T-cell (primary cell): ENCODE results near the gene DAP. TPM values are rescaled to one million over a fixed set of nuclear protein-coding genes. Genes with fewer than 3 reads are reported as not detected.
"Not testable (repeated sequence)": the region's sequence is repeated elsewhere in the genome, so short reads cannot be mapped to it uniquely, and the experiment has no call there.

Experiments used
- ATAC-seq, 4 experiments: fragments of 200-7000 bp in 3 of 4; fragments of 150-1000 bp in 1 of 4; cut with Tn5 transposase; replicated peaks in 1 of 4; 1 replicate in 3 of 4; 2 replicates in 1 of 4; pipeline ENCODE4 v1.10.0; 2021; ENCODE audit warnings: moderate library complexity in 3 of 4, mild to moderate bottlenecking in 2 of 4, moderate number of reproducible peaks in 1 of 4
- CTCF ChIA-PET, 2 donors: fragments of 300-600 bp; sonication (Branson Sonifier 250); formaldehyde crosslinking; loops; one replicate each; lab custom pipeline; 2022; ENCODE audit warnings: antibody characterized with exemption in 2 of 2; lab: Charles Lee
- POLR2A ChIA-PET, 2 donors: fragments of 300-600 bp; sonication (Branson Sonifier 250); formaldehyde crosslinking; loops; one replicate each; lab custom pipeline; 2022; ENCODE audit warnings: antibody characterized with exemption in 2 of 2; lab: Charles Lee
- DNase-seq, 35 experiments: peaks; one replicate each; pipeline versions ENCODE4 v3.0.0 to v3.0.0-alpha.2; 2013 to 2023
- H3K27ac ChIP-seq: one replicate; pipeline ENCODE4 v1.5.1; 2013; ENCODE audit warnings: low read length
- H3K27me3 ChIP-seq, 2 experiments: replicated peaks in 1 of 2; 1 replicate in 1 of 2; 2 replicates in 1 of 2; pipeline versions ENCODE4 v1.6.1 to v1.7.0; 2013; ENCODE audit warnings: low read length in 1 of 2, mixed read lengths in 1 of 2; ENCODE audit not compliant: control insufficient read depth in 2 of 2, insufficient read depth in 2 of 2; ENCODE audit errors: extremely low read depth in 1 of 2
- H3K36me3 ChIP-seq, 2 donors: 1 replicate in 1 of 2; 2 replicates in 1 of 2; pipeline versions ENCODE4 v1.6.1 to v1.7.0; 2013; ENCODE audit warnings: low read length in 1 of 2; ENCODE audit not compliant: control insufficient read depth in 2 of 2, insufficient read depth in 1 of 2; ENCODE audit errors: extremely low read depth in 1 of 2
- H3K4me1 ChIP-seq, 2 experiments: 1 replicate in 1 of 2; 2 replicates in 1 of 2; pipeline versions ENCODE4 v1.6.1 to v1.7.0; 2013; ENCODE audit warnings: low read length in 2 of 2, mixed read lengths in 1 of 2; ENCODE audit not compliant: insufficient read depth in 2 of 2, control insufficient read depth in 1 of 2; ENCODE audit errors: extremely low read depth in 1 of 2
- H3K4me3 ChIP-seq, 2 donors: 1 replicate in 1 of 2; 2 replicates in 1 of 2; pipeline versions ENCODE4 v1.5.1 to v1.7.0; 2013; ENCODE audit warnings: mild to moderate bottlenecking in 2 of 2, low read length in 1 of 2, moderate library complexity in 1 of 2; ENCODE audit not compliant: control insufficient read depth in 1 of 2; ENCODE audit errors: extremely low read depth in 1 of 2
- H3K9me3 ChIP-seq: 2 replicates; pipeline ENCODE4 v1.7.0; 2013
- H3K27ac Mint-ChIP-seq, 2 donors: one replicate each; pipeline ENCODE4 v1.8.0; 2020 to 2021; ENCODE audit warnings: mild to moderate bottlenecking in 2 of 2, mixed read lengths in 2 of 2
- H3K27me3 Mint-ChIP-seq, 2 donors: one replicate each; pipeline ENCODE4 v1.8.0; 2021 to 2022; ENCODE audit warnings: mixed read lengths in 2 of 2
- H3K36me3 Mint-ChIP-seq: one replicate; pipeline ENCODE4 v1.8.0; 2021; ENCODE audit warnings: mixed read lengths
- H3K4me1 Mint-ChIP-seq, 3 donors: one replicate each; pipeline ENCODE4 v1.8.0; 2020 to 2022; ENCODE audit warnings: mixed read lengths in 3 of 3, mild to moderate bottlenecking in 1 of 3
- H3K4me3 Mint-ChIP-seq, 3 donors: one replicate each; pipeline ENCODE4 v1.8.0; 2020 to 2022; ENCODE audit warnings: mild to moderate bottlenecking in 3 of 3, mixed read lengths in 3 of 3, moderate library complexity in 3 of 3
- H3K9me3 Mint-ChIP-seq, 3 donors: one replicate each; pipeline ENCODE4 v1.8.0; 2020 to 2022; ENCODE audit warnings: mixed read lengths in 3 of 3
- WGBS: methylation state at CpG from one replicate; pipeline ENCODE4 v1.1.5; 2013; ENCODE audit warnings: missing lambda C conversion rate; ENCODE audit not compliant: insufficient coverage; 5-methylcytosine and 5-hydroxymethylcytosine counted together
- total RNA-seq, 35 experiments: library from RNA in 6 of 35; stranded (reverse) in 6 of 35; fragments of 120-200 nt in 1 of 35; gene quantifications; one replicate each; pipeline versions ENCODE4 v1.2.1 to v1.2.4 and lab custom pipeline; 2013 to 2026

DAP gene
- total RNA-seq, 5 donors from 2014 or later (not counting 1 experiment from before 2014, with no cell fraction given) = 34.1 to 43.7 (median 36.3) TPM

DNA sequence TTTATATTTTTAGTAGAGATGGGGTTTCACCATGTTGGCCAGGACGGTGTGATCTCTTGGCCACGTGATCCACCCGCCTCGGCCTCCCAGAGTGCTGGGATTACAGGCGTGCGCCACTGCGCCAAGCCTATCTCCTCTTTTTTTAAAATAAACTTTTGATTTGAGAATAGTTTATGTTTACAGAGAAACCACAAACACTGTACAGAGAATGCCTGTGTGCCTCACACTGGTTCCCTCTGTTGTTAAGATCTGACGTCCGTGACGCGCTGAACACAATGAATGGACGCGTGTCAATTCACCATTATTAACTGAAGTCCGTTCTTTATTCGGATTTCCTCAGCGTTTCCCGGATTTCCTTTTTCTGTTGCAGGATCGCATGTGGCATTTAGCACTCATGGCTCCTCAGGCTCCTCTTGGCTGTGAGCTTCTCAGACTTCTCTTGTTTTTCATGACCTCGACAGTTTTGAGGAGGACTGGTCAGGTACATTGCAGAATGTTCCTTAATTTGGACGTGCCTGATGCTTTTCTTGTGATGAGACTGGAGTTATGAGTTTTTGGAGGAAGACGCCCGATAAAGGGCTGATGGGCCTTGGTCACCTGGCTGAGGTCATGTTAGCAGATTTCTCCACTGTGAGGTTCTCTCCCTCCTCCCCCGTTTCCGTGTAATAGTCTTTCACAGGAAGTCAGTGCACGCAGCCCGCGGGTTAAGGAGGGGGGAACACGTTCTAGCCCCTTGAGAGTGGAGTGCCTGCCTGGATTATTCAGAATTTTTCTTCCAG, 127.6 kb downstream of the DAP start:
- peak overlapping the region; percentile 1 for H3K27ac ChIP-seq
- ATAC-seq (peak in 2 of 4 experiments; percentile 49 to 65), DNase-seq (peak in 18 of 35 experiments; percentile 7 to 56 (median 32))
- Mint-ChIP-seq H3K4me3 (peak overlapping the region in 2 of 3 donors; percentile 17 to 60), H3K36me3 (peaks cover 2% of the 10 kb centered on the region), H3K27me3 (peaks cover 0 to 5% of the 10 kb centered on the region in 2 donors), H3K4me1 (peaks cover 17 to 59% (median 25%) of the 10 kb centered on the region in 3 donors), H3K9me3 (peaks cover 0 to 2% (median 0%) of the 10 kb centered on the region in 3 donors), H3K27ac (peak overlapping the region in 1 of 2 donors; percentile 81)
- H3K4me1 ChIP-seq = peaks cover 2 to 51% of the 10 kb centered on the region in 2 experiments
- no peaks in the 10 kb centered on the region for H3K36me3 ChIP-seq
- H3K4me3 ChIP-seq = no peak overlapping the region
- H3K9me3 ChIP-seq = no peaks in the 10 kb centered on the region
- POLR2A ChIA-PET = no interaction called here
- CTCF ChIA-PET = interaction anchor here (0.9 to 1.2 kb wide), 2 partner anchors 181 to 349 kb away, joined by 5 read pairs; no protein-coding TSS in a partner anchor
- H3K27me3 ChIP-seq = peaks cover 0 to 13% of the 10 kb centered on the region in 2 experiments
- WGBS = 46% methylated on average over 12 of the region's 28 CpGs

DNA sequence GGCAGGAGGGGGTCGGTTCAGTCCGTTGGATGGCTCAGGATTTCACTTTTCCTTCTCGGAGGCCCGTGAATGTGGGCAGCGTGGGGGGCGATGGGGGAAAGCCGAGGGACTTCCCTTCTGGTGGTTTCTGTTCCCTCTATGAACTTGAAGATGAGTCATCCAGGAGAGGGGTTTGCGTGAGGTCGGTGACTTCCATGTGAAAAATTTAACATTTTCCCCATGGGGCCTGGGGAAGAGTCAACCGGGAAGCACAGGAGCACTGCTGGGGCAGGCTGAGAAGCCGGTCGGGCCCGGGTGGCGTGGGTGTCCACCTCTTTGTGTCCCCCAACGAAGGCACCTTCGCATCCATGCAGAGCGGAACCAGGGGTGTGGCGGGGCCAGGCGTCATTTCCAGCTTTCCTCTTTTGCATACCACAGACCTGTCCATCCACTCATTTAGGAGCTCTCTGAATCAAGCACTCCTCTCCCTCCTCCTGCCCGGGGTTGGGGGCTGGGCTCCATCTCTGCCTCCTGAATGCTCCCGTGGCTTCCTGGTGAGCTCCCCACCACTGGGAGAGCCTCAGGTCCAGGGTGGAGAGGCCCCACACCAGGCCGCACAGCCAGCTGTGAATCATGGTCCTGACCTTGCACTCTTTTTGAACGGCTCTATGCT, 128.8 kb downstream of the DAP start:
- Histone ChIP-seq H3K4me1 (peaks cover 2 to 57% of the 10 kb centered on the region in 2 experiments), H3K4me3 (no peak overlapping the region), H3K9me3 (no peaks in the 10 kb centered on the region), H3K27ac (peak overlapping the region; percentile 7), H3K36me3 (no peaks in the 10 kb centered on the region), H3K27me3 (peaks cover 0 to 15% of the 10 kb centered on the region in 2 experiments)
- peak in 3 of 35 experiments; percentile 5 to 45 (median 44) for DNase-seq
- peaks cover 26 to 68% (median 32%) of the 10 kb centered on the region in 3 donors for H3K4me1 Mint-ChIP-seq
- WGBS = 24% methylated on average over 21 of the region's 23 CpGs
- peaks cover 0 to 5% of the 10 kb centered on the region in 2 donors for H3K27me3 Mint-ChIP-seq
- H3K36me3 Mint-ChIP-seq = no peaks in the 10 kb centered on the region
- H3K4me3 Mint-ChIP-seq = peak overlapping the region in 1 of 3 donors; percentile 62
- CTCF ChIA-PET = interaction anchor here (0.6 to 1.9 kb wide), 2 partner anchors 179 to 275 kb away, joined by 3 to 5 read pairs; no protein-coding TSS in a partner anchor
- POLR2A ChIA-PET = no interaction called here
- no peaks in the 10 kb centered on the region for H3K9me3 Mint-ChIP-seq
- peak overlapping the region in 1 of 2 donors; percentile 65 for H3K27ac Mint-ChIP-seq
- ATAC-seq = no peak

DNA sequence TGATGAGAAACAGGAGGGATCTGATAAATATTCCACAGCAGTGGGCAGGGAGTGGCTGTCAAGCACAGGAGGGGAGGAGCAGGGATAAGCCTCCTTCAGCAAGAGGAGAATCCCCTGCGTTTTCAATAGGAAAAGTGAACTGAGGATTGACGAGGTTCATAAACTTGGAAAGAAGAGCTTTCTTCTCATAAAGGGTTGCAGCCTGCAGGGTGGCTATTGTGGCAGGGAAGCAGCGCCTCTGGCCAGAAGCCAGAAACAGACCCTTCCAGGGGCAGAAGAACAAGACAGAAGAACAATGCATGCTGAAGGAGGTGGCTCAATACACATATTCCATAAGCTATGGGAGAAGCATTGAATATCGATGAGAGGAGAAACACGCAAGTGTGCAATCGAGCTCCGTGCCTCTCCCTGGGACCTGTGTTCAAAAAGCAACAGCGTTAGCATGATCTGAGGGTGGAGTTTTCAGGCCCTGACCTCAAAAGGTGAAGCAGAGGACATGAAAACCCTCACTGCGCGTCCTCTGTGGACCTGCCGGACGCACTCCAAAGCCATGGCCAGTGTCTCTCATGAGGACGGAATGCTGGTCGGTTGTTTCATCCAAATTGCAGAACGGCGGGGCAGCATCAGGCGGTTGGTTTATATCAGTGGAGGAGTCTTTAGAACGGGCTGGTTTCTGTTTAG, 129.6 kb downstream of the DAP start:
- ChIA-PET POLR2A (no interaction called here), CTCF (interaction anchor here in 1 of 2 donors (1.0 to 1.9 kb wide), 2 partner anchors 50 to 178 kb away, joined by 3 to 5 read pairs; no protein-coding TSS in a partner anchor)
- DNase-seq (no peak), ATAC-seq (no peak)
- H3K36me3 Mint-ChIP-seq = no peaks in the 10 kb centered on the region
- peaks cover 0 to 5% of the 10 kb centered on the region in 2 donors for H3K27me3 Mint-ChIP-seq
- peak overlapping the region in 1 of 2 donors; percentile 60 for H3K27ac Mint-ChIP-seq
- H3K4me3 ChIP-seq = no peak overlapping the region
- H3K4me3 Mint-ChIP-seq = peak overlapping the region in 1 of 3 donors; percentile 62
- no peaks in the 10 kb centered on the region for H3K9me3 ChIP-seq
- no peaks in the 10 kb centered on the region for H3K36me3 ChIP-seq
- H3K4me1 ChIP-seq = peaks cover 4 to 59% of the 10 kb centered on the region in 2 experiments
- peaks cover 29 to 67% (median 33%) of the 10 kb centered on the region in 3 donors for H3K4me1 Mint-ChIP-seq
- no peak overlapping the region for H3K27ac ChIP-seq
- H3K9me3 Mint-ChIP-seq = no peaks in the 10 kb centered on the region
- WGBS = 70% methylated on average over 11 of the region's 18 CpGs
- peaks cover 0 to 15% of the 10 kb centered on the region in 2 experiments for H3K27me3 ChIP-seq

DNA sequence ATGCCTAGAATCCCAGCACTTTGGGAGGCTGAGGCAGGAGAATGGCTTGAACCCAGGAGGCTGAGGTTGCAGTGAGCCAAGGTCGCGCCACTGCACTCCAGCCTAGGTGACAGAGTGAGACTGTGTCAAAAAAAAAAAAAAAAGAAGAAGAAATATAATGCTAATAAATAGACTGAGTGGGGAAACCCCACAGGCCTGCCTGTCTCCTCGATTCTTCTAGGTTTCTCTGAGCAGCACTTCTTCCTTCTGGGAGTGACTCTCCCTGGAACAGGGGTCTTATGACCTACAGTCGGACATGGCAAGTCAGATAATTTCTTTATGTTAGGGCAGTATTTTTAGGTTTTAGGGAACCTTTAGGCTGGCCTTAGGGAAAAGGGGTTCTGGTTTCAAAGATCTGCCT, 130.3 kb downstream of the DAP start:
- H3K27ac ChIP-seq, ATAC-seq, POLR2A ChIA-PET, H3K36me3 ChIP-seq, H3K27me3 Mint-ChIP-seq, H3K36me3 Mint-ChIP-seq, H3K9me3 Mint-ChIP-seq, DNase-seq, H3K4me3 ChIP-seq, H3K9me3 ChIP-seq, H3K27ac Mint-ChIP-seq: not testable (repeated sequence)
- Mint-ChIP-seq H3K4me1 (peaks cover 29 to 63% (median 33%) of the 10 kb centered on the region in 3 donors), H3K4me3 (peak overlapping the region in 1 of 3 donors; percentile 21)
- CTCF ChIA-PET = interaction anchor here in 1 of 2 donors (1.0 to 3.9 kb wide), 2 partner anchors 49 to 178 kb away, joined by 3 to 52 read pairs; no protein-coding TSS in a partner anchor
- peaks cover 0 to 15% of the 10 kb centered on the region in 2 experiments for H3K27me3 ChIP-seq
- peaks cover 4 to 53% of the 10 kb centered on the region in 2 experiments for H3K4me1 ChIP-seq
- WGBS = no CpG with 5 or more reads among the region's 4 CpGs

DNA sequence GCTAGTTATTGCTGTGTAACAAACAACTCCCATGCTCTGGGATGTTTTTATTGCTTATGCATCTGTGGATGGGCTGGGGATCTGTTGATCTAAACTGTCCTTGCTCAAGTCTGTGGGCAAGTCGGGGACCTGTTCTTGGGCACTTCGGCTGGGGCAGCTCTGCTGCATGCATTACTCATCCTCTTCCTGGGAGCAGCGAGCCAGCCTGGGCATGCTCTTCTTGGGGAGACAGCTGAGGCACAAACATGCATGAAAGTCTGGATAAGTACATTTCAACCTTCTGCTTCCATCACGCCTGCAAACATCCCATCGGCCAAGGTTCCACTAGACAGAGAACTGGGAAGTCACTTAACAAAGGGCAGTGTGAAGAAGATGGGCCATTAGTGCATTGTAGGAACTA, 130.9 kb downstream of the DAP start:
- Mint-ChIP-seq H3K27me3 (peaks cover 0 to 5% of the 10 kb centered on the region in 2 donors), H3K4me1 (peaks cover 23 to 56% (median 27%) of the 10 kb centered on the region in 3 donors), H3K4me3 (no peak overlapping the region), H3K9me3 (no peaks in the 10 kb centered on the region), H3K27ac (no peak overlapping the region), H3K36me3 (no peaks in the 10 kb centered on the region)
- no peak overlapping the region for H3K27ac ChIP-seq
- no peak overlapping the region for H3K4me3 ChIP-seq
- ATAC-seq (no peak), DNase-seq (no peak)
- no peaks in the 10 kb centered on the region for H3K9me3 ChIP-seq
- peaks cover 0 to 15% of the 10 kb centered on the region in 2 experiments for H3K27me3 ChIP-seq
- WGBS = 100% methylated on average over 4 of the region's 5 CpGs
- ChIA-PET CTCF (interaction anchor here (0.6 to 3.9 kb wide), 3 partner anchors 178 to 347 kb away, joined by 4 to 52 read pairs (median 22); no protein-coding TSS in a partner anchor), POLR2A (interaction anchor here in 1 of 2 donors (0.5 kb wide), 1 partner anchor 299 kb away, joined by 3 read pairs; no protein-coding TSS in a partner anchor)
- peaks cover 4 to 47% of the 10 kb centered on the region in 2 experiments for H3K4me1 ChIP-seq
- no peaks in the 10 kb centered on the region for H3K36me3 ChIP-seq
